Measurements from ENCODE around the gene PTEN. TPM values are rescaled to one million over a fixed set of nuclear protein-coding genes. Genes with fewer than 3 reads are reported as not detected.
"Not testable (repeated sequence)": the region's sequence is repeated elsewhere in the genome, so short reads cannot be mapped to it uniquely, and the experiment has no call there.

PTEN gene
- total and polyA plus RNA-seq, 8 donors, result 97.1 to 140 (median 121) TPM

- H3K36me3 ChIP-seq, result no peaks in the 10 kb centered on the region
- peak; percentile 7 for ATAC-seq
- H3K9me3 ChIP-seq, result no peaks in the 10 kb centered on the region
- intact Hi-C loops (cut with DNase I), result loop anchor here in 1 of 2 donors (5.0 to 10.0 kb wide), 2 partner anchors 525 to 692 kb away; no protein-coding TSS in a partner anchor
- TF ChIP-seq, protein P1, sequence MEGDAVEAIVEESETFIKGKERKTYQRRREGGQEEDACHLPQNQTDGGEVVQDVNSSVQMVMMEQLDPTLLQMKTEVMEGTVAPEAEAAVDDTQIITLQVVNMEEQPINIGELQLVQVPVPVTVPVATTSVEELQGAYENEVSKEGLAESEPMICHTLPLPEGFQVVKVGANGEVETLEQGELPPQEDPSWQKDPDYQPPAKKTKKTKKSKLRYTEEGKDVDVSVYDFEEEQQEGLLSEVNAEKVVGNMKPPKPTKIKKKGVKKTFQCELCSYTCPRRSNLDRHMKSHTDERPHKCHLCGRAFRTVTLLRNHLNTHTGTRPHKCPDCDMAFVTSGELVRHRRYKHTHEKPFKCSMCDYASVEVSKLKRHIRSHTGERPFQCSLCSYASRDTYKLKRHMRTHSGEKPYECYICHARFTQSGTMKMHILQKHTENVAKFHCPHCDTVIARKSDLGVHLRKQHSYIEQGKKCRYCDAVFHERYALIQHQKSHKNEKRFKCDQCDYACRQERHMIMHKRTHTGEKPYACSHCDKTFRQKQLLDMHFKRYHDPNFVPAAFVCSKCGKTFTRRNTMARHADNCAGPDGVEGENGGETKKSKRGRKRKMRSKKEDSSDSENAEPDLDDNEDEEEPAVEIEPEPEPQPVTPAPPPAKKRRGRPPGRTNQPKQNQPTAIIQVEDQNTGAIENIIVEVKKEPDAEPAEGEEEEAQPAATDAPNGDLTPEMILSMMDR (IDR thresholded peaks at IDR 0.05), result no peak
- peak overlapping the region; percentile 76 to 81 for H3K4me3 ChIP-seq
- no peak for DNase-seq
- no peaks in the 10 kb centered on the region for H3K27me3 ChIP-seq
- peak overlapping the region; percentile 97 to 99 for H3K27ac ChIP-seq
- peaks cover 0 to 17% of the 10 kb centered on the region in 2 donors for H3K4me1 ChIP-seq
Observed at GRCh38 chr10:87862679-87863052, 759 bp upstream of the PTEN start.

DNA sequence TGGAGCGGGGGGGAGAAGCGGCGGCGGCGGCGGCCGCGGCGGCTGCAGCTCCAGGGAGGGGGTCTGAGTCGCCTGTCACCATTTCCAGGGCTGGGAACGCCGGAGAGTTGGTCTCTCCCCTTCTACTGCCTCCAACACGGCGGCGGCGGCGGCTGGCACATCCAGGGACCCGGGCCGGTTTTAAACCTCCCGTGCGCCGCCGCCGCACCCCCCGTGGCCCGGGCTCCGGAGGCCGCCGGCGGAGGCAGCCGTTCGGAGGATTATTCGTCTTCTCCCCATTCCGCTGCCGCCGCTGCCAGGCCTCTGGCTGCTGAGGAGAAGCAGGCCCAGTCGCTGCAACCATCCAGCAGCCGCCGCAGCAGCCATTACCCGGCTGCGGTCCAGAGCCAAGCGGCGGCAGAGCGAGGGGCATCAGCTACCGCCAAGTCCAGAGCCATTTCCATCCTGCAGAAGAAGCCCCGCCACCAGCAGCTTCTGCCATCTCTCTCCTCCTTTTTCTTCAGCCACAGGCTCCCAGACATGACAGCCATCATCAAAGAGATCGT lies 598 bp downstream of the PTEN start:
- H3K27ac ChIP-seq, result peak overlapping the region; percentile 97 to 99
- DNase-seq, result peak in 2 of 4 donors; percentile 29 to 87
- peaks cover 0 to 26% of the 10 kb centered on the region in 2 donors for H3K4me1 ChIP-seq
- not testable (repeated sequence) for H3K9me3 ChIP-seq, ATAC-seq, H3K36me3 ChIP-seq, H3K27me3 ChIP-seq
- intact Hi-C loops (cut with DNase I), result loop anchor here in 1 of 2 donors (5.0 to 10.0 kb wide), 2 partner anchors 523 to 691 kb away; no protein-coding TSS in a partner anchor
- H3K4me3 ChIP-seq, result peak overlapping the region; percentile 76 to 81

GRCh38 chr10:87864496-87865059 lies 1.2 kb downstream of the PTEN start:
- no peak for DNase-seq
- no peaks in the 10 kb centered on the region for H3K9me3 ChIP-seq
- intact Hi-C loops (cut with DNase I), result loop anchor here in 1 of 2 donors (5.0 to 10.0 kb wide), 2 partner anchors 523 to 690 kb away; no protein-coding TSS in a partner anchor

GRCh38 chr10:87865241-87865881 lies 1.9 kb downstream of the PTEN start:
- TF ChIP-seq, protein P1 (IDR thresholded peaks at IDR 0.05), result no peak
- DNase-seq, result no peak
- intact Hi-C loops (cut with DNase I), result loop anchor here in 1 of 2 donors (10.0 kb wide), 1 partner anchor 689 kb away; no protein-coding TSS in a partner anchor

More at GRCh38 chr10:87864496-87865059, 1.2 kb downstream of the PTEN start:
- Histone ChIP-seq H3K27me3 (no peaks in the 10 kb centered on the region), H3K27ac (peak overlapping the region; percentile 97 to 99), H3K4me3 (peak overlapping the region; percentile 76 to 81), H3K36me3 (no peaks in the 10 kb centered on the region), H3K4me1 (peaks cover 0 to 32% of the 10 kb centered on the region in 2 donors)
- ATAC-seq, result no peak
- TF ChIP-seq, protein P1 (IDR thresholded peaks at IDR 0.05), result no peak

DNA sequence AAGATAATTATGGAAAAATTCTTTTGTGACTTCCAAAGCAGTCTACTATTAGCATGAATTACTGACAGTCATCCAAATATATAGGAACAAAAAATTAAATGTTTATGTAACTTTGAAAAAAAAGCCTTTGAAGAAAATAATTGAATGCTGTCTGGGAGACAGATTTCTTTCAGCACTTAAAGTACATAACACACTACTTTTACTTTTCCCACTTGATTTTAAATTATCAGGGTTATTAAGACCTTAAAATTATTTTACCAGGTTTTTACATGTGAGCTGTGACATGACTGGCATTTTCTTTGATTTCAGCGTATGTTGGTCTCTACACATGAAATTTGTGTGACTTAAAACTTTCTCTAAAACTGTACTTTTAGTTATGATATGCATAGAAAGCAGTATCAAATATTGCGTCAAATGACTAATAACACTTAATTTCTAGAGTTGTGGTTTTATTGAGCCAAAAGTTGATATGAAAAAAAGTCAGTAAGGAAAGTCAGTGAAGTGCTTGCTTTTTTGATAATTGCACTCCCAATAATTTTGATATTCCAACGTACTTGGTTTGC lies 3.1 kb downstream of the PTEN start:
- Histone ChIP-seq H3K27me3 (no peaks in the 10 kb centered on the region), H3K27ac (peak overlapping the region; percentile 97 to 99), H3K36me3 (no peaks in the 10 kb centered on the region), H3K9me3 (no peaks in the 10 kb centered on the region), H3K4me1 (peaks cover 10 to 36% of the 10 kb centered on the region in 2 donors), H3K4me3 (peak overlapping the region; percentile 76 to 81)
- ATAC-seq (no peak), DNase-seq (no peak)
- intact Hi-C loops (cut with DNase I), result loop anchor here in 1 of 2 donors (10.0 kb wide), 1 partner anchor 688 kb away; no protein-coding TSS in a partner anchor
- TF ChIP-seq, protein P1 (IDR thresholded peaks at IDR 0.05), result no peak

More at GRCh38 chr10:87865241-87865881, 1.9 kb downstream of the PTEN start:
- Histone ChIP-seq H3K36me3 (no peaks in the 10 kb centered on the region), H3K27me3 (no peaks in the 10 kb centered on the region), H3K4me3 (peak overlapping the region; percentile 76 to 81), H3K27ac (peak overlapping the region; percentile 97 to 99), H3K9me3 (no peaks in the 10 kb centered on the region), H3K4me1 (peaks cover 5 to 36% of the 10 kb centered on the region in 2 donors)
- no peak for ATAC-seq
